Measurements from ENCODE around the gene MRM2.

MRM2 gene

GRCh38 chr7:2279896-2280295, 37.9 kb upstream of the MRM2 start:
- Histone ChIP-seq H3K36me3 (ENCODE audit: control insufficient read depth in 2 of 2, insufficient read depth in 2 of 2, low read length in 2 of 2) (peaks cover 0 to 5% of the 10 kb centered on the region in 2 donors), H3K4me3 (ENCODE audit: low read length in 2 of 2) (no peak overlapping the region), H3K27me3 (ENCODE audit: control insufficient read depth in 1 of 2, insufficient read depth in 2 of 2, low read length in 2 of 2) (no peaks in the 10 kb centered on the region), H3K27ac (ENCODE audit: low read length) (no peak overlapping the region), H3K9ac (ENCODE audit: low read length in 2 of 2) (no peak overlapping the region), H3K4me1 (ENCODE audit: control insufficient read depth, insufficient read depth, low read length) (peaks cover 11% of the 10 kb centered on the region), H3K9me3 (ENCODE audit: control insufficient read depth in 2 of 2, low read length in 2 of 2) (no peaks in the 10 kb centered on the region)

- peaks cover 11% of the 10 kb centered on the region for H3K4me1 ChIP-seq (ENCODE audit: control insufficient read depth, insufficient read depth, low read length)
- H3K27ac ChIP-seq (ENCODE audit: low read length): no peak overlapping the region
- no peak overlapping the region for H3K9ac ChIP-seq (ENCODE audit: low read length in 2 of 2)
- no peaks in the 10 kb centered on the region for H3K27me3 ChIP-seq (ENCODE audit: control insufficient read depth in 1 of 2, insufficient read depth in 2 of 2, low read length in 2 of 2)
- H3K9me3 ChIP-seq (ENCODE audit: control insufficient read depth in 2 of 2, low read length in 2 of 2): no peaks in the 10 kb centered on the region
- peaks cover 0 to 12% of the 10 kb centered on the region in 2 donors for H3K36me3 ChIP-seq (ENCODE audit: control insufficient read depth in 2 of 2, insufficient read depth in 2 of 2, low read length in 2 of 2)
- no peak overlapping the region for H3K4me3 ChIP-seq (ENCODE audit: low read length in 2 of 2)
Observed at GRCh38 chr7:2278026-2278425, 36.0 kb upstream of the MRM2 start.

- peaks cover 0 to 20% of the 10 kb centered on the region in 2 donors for H3K36me3 ChIP-seq (ENCODE audit: control insufficient read depth in 2 of 2, insufficient read depth in 2 of 2, low read length in 2 of 2)
- no peaks in the 10 kb centered on the region for H3K4me1 ChIP-seq (ENCODE audit: control insufficient read depth, insufficient read depth, low read length)
Observed at GRCh38 chr7:2276107-2276506, 34.1 kb upstream of the MRM2 start.

GRCh38 chr7:2275101-2275500, 33.1 kb upstream of the MRM2 start:
- H3K36me3 ChIP-seq (ENCODE audit: control insufficient read depth in 2 of 2, insufficient read depth in 2 of 2, low read length in 2 of 2): peaks cover 0 to 22% of the 10 kb centered on the region in 2 donors

More at GRCh38 chr7:2276107-2276506, 34.1 kb upstream of the MRM2 start:
- Histone ChIP-seq H3K9ac (ENCODE audit: low read length in 2 of 2) (no peak overlapping the region), H3K27me3 (ENCODE audit: control insufficient read depth in 1 of 2, insufficient read depth in 2 of 2, low read length in 2 of 2) (no peaks in the 10 kb centered on the region), H3K9me3 (ENCODE audit: control insufficient read depth in 2 of 2, low read length in 2 of 2) (no peaks in the 10 kb centered on the region), H3K4me3 (ENCODE audit: low read length in 2 of 2) (no peak overlapping the region), H3K27ac (ENCODE audit: low read length) (no peak overlapping the region)

GRCh38 chr7:2274666-2275065, 32.7 kb upstream of the MRM2 start:
- Histone ChIP-seq H3K36me3 (ENCODE audit: control insufficient read depth in 2 of 2, insufficient read depth in 2 of 2, low read length in 2 of 2) (peaks cover 0 to 22% of the 10 kb centered on the region in 2 donors), H3K4me1 (ENCODE audit: control insufficient read depth, insufficient read depth, low read length) (no peaks in the 10 kb centered on the region), H3K9ac (ENCODE audit: low read length in 2 of 2) (no peak overlapping the region), H3K4me3 (ENCODE audit: low read length in 2 of 2) (no peak overlapping the region), H3K27ac (ENCODE audit: low read length) (no peak overlapping the region), H3K9me3 (ENCODE audit: control insufficient read depth in 2 of 2, low read length in 2 of 2) (no peaks in the 10 kb centered on the region), H3K27me3 (ENCODE audit: control insufficient read depth in 1 of 2, insufficient read depth in 2 of 2, low read length in 2 of 2) (no peaks in the 10 kb centered on the region)

More at GRCh38 chr7:2275101-2275500, 33.1 kb upstream of the MRM2 start:
- no peaks in the 10 kb centered on the region for H3K4me1 ChIP-seq (ENCODE audit: control insufficient read depth, insufficient read depth, low read length)
- H3K27ac ChIP-seq (ENCODE audit: low read length): no peak overlapping the region
- H3K9me3 ChIP-seq (ENCODE audit: control insufficient read depth in 2 of 2, low read length in 2 of 2): no peaks in the 10 kb centered on the region
- H3K9ac ChIP-seq (ENCODE audit: low read length in 2 of 2): no peak overlapping the region
- H3K4me3 ChIP-seq (ENCODE audit: low read length in 2 of 2): no peak overlapping the region
- H3K27me3 ChIP-seq (ENCODE audit: control insufficient read depth in 1 of 2, insufficient read depth in 2 of 2, low read length in 2 of 2): no peaks in the 10 kb centered on the region

GRCh38 chr7:2273866-2274265, 31.9 kb upstream of the MRM2 start:
- peaks cover 0 to 22% of the 10 kb centered on the region in 2 donors for H3K36me3 ChIP-seq (ENCODE audit: control insufficient read depth in 2 of 2, insufficient read depth in 2 of 2, low read length in 2 of 2)
- no peak overlapping the region for H3K4me3 ChIP-seq (ENCODE audit: low read length in 2 of 2)
- no peaks in the 10 kb centered on the region for H3K4me1 ChIP-seq (ENCODE audit: control insufficient read depth, insufficient read depth, low read length)
- H3K27ac ChIP-seq (ENCODE audit: low read length): no peak overlapping the region
- no peak overlapping the region for H3K9ac ChIP-seq (ENCODE audit: low read length in 2 of 2)
- no peaks in the 10 kb centered on the region for H3K9me3 ChIP-seq (ENCODE audit: control insufficient read depth in 2 of 2, low read length in 2 of 2)
- no peaks in the 10 kb centered on the region for H3K27me3 ChIP-seq (ENCODE audit: control insufficient read depth in 1 of 2, insufficient read depth in 2 of 2, low read length in 2 of 2)

GRCh38 chr7:2272031-2272430, 30.0 kb upstream of the MRM2 start:
- Histone ChIP-seq H3K4me1 (ENCODE audit: control insufficient read depth, insufficient read depth, low read length) (no peaks in the 10 kb centered on the region), H3K27me3 (ENCODE audit: control insufficient read depth in 1 of 2, insufficient read depth in 2 of 2, low read length in 2 of 2) (no peaks in the 10 kb centered on the region), H3K9me3 (ENCODE audit: control insufficient read depth in 2 of 2, low read length in 2 of 2) (no peaks in the 10 kb centered on the region), H3K9ac (ENCODE audit: low read length in 2 of 2) (no peak overlapping the region), H3K27ac (ENCODE audit: low read length) (no peak overlapping the region), H3K4me3 (ENCODE audit: low read length in 2 of 2) (no peak overlapping the region), H3K36me3 (ENCODE audit: control insufficient read depth in 2 of 2, insufficient read depth in 2 of 2, low read length in 2 of 2) (peaks cover 0 to 18% of the 10 kb centered on the region in 2 donors)

- Histone ChIP-seq H3K27ac (ENCODE audit: low read length) (no peak overlapping the region), H3K27me3 (ENCODE audit: control insufficient read depth in 1 of 2, insufficient read depth in 2 of 2, low read length in 2 of 2) (no peaks in the 10 kb centered on the region), H3K4me1 (ENCODE audit: control insufficient read depth, insufficient read depth, low read length) (no peaks in the 10 kb centered on the region), H3K9me3 (ENCODE audit: control insufficient read depth in 2 of 2, low read length in 2 of 2) (no peaks in the 10 kb centered on the region), H3K9ac (ENCODE audit: low read length in 2 of 2) (no peak overlapping the region), H3K4me3 (ENCODE audit: low read length in 2 of 2) (no peak overlapping the region), H3K36me3 (ENCODE audit: control insufficient read depth in 2 of 2, insufficient read depth in 2 of 2, low read length in 2 of 2) (peaks cover 0 to 17% of the 10 kb centered on the region in 2 donors)
Observed at GRCh38 chr7:2271273-2272026, 29.4 kb upstream of the MRM2 start.

GRCh38 chr7:2270495-2270894, 28.5 kb upstream of the MRM2 start:
- Histone ChIP-seq H3K36me3 (ENCODE audit: control insufficient read depth in 2 of 2, insufficient read depth in 2 of 2, low read length in 2 of 2) (peaks cover 0 to 17% of the 10 kb centered on the region in 2 donors), H3K4me1 (ENCODE audit: control insufficient read depth, insufficient read depth, low read length) (no peaks in the 10 kb centered on the region), H3K9me3 (ENCODE audit: control insufficient read depth in 2 of 2, low read length in 2 of 2) (no peaks in the 10 kb centered on the region), H3K4me3 (ENCODE audit: low read length in 2 of 2) (no peak overlapping the region), H3K27ac (ENCODE audit: low read length) (no peak overlapping the region), H3K27me3 (ENCODE audit: control insufficient read depth in 1 of 2, insufficient read depth in 2 of 2, low read length in 2 of 2) (no peaks in the 10 kb centered on the region), H3K9ac (ENCODE audit: low read length in 2 of 2) (no peak overlapping the region)

- H3K9me3 ChIP-seq (ENCODE audit: control insufficient read depth in 2 of 2, low read length in 2 of 2): no peaks in the 10 kb centered on the region
- H3K27ac ChIP-seq (ENCODE audit: low read length): no peak overlapping the region
- H3K27me3 ChIP-seq (ENCODE audit: control insufficient read depth in 1 of 2, insufficient read depth in 2 of 2, low read length in 2 of 2): no peaks in the 10 kb centered on the region
- H3K36me3 ChIP-seq (ENCODE audit: control insufficient read depth in 2 of 2, insufficient read depth in 2 of 2, low read length in 2 of 2): peaks cover 0 to 17% of the 10 kb centered on the region in 2 donors
- no peak overlapping the region for H3K4me3 ChIP-seq (ENCODE audit: low read length in 2 of 2)
- H3K4me1 ChIP-seq (ENCODE audit: control insufficient read depth, insufficient read depth, low read length): no peaks in the 10 kb centered on the region
- no peak overlapping the region for H3K9ac ChIP-seq (ENCODE audit: low read length in 2 of 2)
Observed at GRCh38 chr7:2269991-2270460, 28.0 kb upstream of the MRM2 start.
